ENCODE data around the gene ANGPTL3.
"Not testable (repeated sequence)": the region's sequence is repeated elsewhere in the genome, so short reads cannot be mapped to it uniquely, and the experiment has no call there.

Gene ANGPTL3, protein sequence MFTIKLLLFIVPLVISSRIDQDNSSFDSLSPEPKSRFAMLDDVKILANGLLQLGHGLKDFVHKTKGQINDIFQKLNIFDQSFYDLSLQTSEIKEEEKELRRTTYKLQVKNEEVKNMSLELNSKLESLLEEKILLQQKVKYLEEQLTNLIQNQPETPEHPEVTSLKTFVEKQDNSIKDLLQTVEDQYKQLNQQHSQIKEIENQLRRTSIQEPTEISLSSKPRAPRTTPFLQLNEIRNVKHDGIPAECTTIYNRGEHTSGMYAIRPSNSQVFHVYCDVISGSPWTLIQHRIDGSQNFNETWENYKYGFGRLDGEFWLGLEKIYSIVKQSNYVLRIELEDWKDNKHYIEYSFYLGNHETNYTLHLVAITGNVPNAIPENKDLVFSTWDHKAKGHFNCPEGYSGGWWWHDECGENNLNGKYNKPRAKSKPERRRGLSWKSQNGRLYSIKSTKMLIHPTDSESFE

DNA sequence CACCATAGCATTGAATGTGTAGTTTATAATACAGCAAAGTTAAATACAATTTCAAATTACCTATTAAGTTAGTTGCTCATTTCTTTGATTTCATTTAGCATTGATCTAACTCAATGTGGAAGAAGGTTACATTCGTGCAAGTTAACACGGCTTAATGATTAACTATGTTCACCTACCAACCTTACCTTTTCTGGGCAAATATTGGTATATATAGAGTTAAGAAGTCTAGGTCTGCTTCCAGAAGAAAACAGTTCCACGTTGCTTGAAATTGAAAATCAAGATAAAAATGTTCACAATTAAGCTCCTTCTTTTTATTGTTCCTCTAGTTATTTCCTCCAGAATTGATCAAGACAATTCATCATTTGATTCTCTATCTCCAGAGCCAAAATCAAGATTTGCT lies at the start of gene ANGPTL3:
Gene ANGPTL3 (plus strand): TSS at position 240 of the 400 bp plus-strand sequence. CDS start 47 bp downstream, at position 287.
- DNase-seq, result no peak

DNA sequence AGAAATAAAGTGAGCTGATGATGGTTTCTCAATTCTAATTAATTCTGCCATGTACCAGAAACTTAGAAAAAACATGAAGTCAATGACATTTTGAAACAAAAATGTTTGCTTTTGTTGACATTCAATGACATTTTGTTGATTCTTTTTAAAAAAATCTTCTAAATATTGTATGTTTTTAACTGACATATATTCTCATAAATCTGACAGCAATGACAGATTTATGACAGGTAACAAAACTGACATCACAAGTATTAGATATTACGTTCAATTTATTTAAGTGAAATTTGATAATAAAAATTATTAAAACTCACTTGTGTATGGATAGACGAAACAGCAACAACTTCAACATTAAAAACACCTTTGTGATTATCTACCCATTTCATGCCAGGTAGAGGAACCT lies 36.0 kb upstream of the ANGPTL3 start:
- no peak for DNase-seq

DNA sequence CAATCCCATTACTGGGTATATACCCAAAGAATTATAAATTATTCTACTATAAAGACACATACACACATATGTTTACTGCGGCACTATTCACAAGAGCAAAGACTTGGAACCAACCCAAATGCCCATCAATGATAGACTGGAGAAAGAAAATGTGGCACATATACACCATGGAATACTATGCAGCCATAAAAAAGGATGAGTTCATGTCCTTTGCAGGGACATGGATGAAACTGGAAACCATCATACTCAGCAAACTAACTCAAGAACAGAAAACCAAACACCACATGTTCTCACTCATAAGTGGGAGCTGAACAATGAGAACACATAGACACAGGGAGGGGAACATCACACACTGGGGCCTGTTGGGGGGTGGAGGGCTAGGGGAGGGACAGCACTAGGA lies 30.1 kb upstream of the ANGPTL3 start:
- DNase-seq, result not testable (repeated sequence)

DNA sequence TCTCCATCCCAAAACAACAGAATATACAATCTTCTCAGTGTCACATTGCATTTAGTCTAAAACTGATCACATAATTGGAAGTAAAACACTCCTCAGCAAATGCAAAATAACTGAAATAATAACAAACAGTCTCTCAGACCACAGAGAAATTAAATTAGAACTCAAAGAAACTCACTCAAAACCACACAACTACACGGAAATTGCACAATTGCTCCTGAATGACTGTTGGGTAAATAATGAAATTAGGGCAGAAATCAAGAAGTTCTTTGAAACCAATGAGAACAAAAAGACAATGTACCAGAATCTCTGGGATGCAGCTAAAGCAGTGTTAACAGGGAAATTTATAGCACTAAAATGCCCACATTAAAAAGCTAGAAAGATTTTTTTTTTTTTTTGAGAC lies 29.4 kb upstream of the ANGPTL3 start:
- DNase-seq, result not testable (repeated sequence)

DNA sequence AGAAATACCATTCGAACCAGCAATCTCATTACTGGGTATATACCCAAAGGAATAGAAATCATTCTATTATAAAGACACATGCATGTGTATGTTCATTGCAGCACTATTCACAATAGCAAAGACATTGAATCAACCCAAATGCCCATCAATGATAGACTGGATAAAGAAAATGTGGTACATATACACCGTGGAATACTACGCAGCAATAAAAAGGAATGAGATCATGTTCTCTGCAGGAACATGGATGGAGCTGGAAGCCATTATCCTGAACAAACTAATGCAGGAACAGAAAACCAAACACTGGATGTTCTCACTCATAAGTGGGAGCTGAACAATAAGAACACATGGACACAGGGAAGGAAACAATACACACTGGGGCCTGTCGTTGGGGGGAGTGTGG lies 25.8 kb upstream of the ANGPTL3 start:
- DNase-seq, result not testable (repeated sequence)

DNA sequence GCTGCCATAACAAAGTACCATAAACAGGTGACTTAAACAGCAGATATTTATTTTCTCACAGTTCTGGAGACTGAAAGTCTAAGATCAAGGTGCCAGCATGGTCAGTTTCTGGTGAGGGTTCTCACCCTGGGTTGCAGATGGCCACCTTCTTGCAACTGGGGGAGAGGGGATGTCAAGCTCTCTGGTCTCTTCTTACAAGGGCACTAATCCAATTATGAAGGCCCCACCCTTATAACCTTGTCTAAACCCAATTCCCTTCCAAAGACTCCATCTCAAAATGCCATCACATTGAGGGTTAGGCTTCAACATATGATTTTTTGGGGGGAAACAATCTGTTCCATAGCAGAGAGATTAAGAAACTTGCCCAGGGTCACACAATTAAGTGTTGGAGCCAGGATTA lies 24.8 kb upstream of the ANGPTL3 start:
- DNase-seq, result no peak

DNA sequence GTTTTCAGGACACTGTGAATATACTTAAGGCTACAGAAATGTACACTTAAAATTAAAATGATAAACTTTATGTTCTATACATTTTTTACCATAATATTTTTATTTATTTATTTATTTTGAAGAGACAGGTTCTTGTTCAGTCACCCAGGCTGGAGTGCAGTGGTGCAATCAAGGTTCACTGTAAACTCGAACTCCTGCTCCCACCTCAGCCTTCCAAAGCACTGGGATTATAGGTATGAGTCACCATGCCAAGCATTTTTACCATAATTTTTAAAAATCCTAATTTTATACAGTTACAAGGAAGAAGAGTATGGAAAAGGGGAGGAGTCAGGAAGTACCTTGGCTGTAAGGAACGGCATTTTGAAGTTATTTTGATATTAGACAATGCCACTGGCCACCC lies 23.6 kb upstream of the ANGPTL3 start:
- DNase-seq, result no peak

DNA sequence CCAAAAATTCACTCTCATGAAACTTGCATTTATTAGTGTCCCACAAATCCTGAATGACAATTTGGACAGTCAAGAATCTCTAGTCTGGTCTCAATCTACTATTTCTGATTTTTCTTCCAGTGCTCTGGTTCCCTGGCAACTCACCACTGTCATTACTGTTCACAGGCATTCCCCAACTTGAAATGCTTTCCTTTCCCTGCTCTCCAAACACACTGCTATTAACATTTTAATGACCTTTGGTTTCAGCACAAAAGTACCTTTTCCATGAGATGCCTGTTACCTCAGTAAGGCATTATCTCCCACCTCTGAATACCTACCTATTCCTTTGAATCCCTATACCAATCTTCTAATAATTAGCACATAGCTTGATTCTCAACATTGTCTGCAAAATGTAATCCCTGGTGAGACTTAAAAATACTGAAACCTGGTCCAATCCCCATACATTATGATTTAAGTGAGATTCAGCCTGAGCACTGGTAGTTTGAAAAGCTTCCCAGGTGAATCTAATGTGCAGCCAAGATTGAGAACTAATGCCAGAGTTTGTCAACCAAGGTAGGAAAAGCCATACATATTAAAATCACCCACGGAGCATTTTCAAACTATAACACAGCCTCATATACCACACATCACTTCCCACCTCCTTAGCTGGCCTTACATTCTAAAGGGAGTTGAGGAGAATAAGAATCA lies 11.7 kb upstream of the ANGPTL3 start:
- no peak for DNase-seq

DNA sequence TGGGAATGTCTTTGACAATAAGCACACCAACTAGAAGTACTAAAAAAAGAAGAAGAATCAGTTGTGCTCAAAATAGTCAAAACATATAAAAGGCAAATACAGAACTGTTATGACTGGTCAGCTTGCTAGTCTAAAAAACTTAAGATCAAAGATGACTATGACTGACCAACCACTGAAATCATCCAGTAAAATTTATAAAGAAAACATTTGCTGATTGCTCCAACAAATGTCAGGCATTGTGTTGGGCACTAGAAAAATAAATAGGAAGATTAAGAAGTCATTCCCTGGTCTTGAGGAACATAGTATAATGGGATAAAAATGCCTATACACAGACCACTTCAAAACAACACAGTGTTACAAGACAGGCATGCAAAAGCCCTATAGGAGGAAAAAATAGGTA lies 9.3 kb upstream of the ANGPTL3 start:
- no peak for DNase-seq

DNA sequence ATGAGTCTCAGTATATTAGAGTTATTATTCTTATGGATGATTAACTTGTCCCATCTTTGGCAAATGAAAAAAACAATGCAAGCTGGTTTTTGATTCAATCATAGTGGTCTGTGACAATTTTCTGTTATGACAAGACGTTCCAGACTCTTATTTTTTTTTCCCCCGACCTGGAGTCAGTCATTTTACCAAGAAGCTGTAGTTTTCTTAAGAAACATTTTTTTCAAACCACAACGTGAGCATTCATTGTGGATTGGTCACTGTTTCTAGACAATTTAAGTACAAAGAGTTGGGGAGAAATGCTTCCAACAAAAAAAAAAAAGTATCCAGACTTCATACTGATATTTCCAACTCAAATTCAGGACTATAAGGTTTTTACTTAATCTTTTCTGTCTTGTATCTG lies 8.0 kb upstream of the ANGPTL3 start:
- DNase-seq, result no peak

DNA sequence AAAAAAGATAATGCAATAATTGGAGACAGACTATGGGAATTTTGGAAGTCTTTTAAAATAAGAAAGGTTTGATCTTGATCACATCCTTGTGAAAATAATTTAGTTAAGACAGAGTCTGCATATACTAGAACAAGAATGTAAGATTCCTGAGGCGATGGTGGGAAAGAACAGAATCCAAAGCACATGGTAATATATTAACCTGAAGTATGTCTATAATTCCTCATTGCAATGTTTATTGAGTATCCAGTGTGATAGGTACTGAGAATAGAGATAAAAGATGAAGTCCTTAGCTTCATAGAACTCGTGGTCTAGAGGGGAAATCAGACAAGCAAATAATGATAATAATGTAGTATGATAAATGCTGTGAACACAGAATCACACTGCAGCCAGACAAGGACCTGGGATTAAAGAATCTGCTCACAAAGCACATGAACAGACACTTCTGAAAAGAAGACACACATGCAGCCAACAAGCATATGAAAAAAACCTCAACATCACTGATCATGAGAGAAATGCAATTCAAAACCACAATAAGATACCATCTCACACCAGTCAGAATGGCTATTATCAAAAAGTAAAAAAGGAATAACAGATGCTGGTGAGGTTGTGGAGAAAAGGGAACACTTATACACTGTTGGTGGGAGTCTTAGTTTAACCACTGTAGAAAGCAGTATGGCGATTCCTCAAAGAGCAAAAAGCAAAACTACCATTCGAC lies 6.9 kb upstream of the ANGPTL3 start:
- no peak for DNase-seq

DNA sequence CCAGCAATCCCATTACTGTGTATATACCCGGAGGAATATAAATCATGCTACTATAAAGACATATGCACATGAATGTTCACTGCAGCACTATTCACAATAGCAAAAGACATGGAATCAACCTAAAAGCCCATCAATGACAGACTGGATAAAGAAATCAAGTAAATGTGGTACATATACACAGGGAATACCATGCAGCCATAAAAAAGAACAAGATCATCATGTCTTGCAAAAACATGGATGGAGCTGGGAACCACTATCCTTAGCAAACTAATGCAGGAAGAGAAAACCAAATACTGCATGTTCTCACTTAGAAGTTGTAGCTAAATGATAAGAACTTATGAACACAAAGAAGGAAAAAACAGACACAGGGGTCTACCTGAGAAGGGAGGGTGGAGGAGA lies 6.4 kb upstream of the ANGPTL3 start:
- no peak for DNase-seq

DNA sequence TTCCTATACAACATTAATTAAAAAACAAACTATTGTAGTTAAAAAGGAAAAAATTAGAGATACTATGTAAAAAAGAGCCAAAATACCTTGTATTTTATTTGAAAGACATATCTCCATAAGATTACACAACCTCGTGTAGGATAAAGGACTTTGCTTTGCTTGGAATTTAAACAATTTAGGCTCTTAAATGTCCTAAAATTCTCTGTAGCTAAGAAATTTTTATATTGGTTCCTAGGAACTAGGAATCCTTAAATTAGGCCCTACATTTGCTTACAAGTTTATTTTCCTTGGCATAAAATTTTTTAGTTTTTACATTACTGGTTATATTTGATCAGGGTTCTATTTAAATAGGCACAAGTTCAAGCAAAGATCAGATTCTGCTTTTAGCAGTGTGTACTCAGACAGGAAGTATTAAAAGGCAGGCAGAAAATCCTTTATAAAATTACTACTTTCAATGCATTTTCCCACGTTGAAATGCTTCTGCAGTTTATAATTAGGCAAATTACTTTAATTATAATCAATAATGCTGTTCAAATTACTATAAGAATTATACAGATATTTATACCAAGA lies 3.4 kb upstream of the ANGPTL3 start:
- DNase-seq, result no peak

DNA sequence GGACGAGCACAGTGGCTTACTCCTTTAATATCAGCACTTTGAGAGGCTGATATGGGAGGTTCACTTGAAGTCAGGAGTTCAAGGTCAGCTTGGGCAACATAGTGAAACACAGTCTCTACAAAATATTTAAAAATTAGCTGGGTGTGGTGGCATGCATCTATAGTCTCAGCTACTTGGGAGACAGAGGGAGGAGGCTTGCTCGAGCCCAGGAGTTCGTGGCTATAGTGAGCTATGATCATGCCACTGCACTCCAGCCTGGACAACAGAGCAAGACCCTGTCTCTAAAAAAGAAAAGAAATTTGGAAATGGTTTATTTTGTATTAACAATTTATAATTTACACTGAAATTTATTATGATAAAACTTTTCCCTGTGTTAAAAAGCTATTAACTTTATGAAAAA lies 1.7 kb upstream of the ANGPTL3 start:
- DNase-seq, result no peak

DNA sequence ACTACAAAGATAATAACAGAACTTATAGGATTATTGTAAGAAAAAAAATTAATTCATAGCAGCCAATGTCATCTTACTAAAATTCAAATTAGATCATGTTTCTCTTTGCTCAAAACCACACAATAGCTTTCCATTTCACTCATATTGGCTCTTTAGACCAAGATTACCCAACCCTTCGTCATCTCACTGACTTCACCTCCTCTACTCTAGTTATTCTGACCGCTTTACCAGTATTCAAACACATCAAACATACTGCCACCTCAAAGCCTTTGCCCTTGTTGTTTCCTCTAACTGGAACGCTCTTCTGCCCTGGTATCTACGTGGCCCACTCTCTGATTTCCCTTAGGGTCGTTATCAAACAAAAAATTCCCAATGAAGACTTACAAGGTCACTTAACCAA lies 1.7 kb downstream of the ANGPTL3 start:
- DNase-seq, result no peak

DNA sequence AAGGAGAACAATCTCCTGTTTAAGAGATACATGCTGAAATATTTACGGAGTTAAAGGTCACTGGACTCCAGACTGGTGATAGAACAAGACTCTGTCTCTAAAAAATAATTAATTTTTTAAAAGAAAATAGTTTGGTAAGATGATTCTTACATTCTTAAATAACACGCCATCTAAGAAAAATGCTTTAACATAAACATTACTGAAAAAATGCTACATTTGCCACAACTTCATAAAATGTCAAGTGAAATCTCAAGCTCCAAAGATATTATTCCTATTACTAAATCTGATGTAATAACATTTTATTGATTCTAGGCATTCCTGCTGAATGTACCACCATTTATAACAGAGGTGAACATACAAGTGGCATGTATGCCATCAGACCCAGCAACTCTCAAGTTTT lies 4.1 kb downstream of the ANGPTL3 start:
- no peak for DNase-seq

DNA sequence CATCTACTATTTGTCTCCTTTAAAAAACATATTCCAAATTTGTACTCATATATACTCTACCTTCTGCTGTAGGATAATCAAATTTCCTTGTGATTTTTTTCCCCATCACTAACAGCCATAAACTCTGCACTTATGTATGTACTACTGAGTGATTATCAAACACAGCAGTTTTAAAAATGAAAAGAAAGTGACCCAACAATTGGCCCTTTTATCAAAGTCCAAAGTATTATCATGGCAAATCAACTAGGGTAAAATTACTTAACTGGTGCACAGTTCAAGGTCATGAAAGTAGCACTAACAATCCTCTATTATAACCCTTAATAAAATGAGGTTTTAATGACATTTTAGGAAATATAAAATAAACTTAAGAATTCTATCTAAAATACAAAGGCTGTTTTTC lies 11.6 kb downstream of the ANGPTL3 start:
- no peak for DNase-seq

DNA sequence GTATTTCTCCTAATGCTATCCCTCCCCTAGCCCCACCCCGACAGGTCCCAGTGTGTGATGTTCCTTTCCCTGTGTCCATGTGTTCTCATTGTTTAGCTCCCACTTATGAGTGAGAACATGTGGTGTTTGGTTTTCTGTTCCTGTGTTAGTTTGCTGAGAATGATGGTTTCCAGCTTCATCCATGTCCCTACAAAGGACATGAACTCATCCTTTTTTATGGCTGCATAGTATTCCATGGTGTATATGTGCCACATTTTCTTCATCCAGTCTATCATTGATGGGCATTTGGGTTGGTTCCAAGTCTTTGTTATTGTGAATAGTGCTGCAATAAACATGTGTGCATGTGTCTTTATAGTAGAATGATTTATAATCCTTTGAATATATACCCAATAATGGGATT lies 13.3 kb downstream of the ANGPTL3 start:
- not testable (repeated sequence) for DNase-seq

DNA sequence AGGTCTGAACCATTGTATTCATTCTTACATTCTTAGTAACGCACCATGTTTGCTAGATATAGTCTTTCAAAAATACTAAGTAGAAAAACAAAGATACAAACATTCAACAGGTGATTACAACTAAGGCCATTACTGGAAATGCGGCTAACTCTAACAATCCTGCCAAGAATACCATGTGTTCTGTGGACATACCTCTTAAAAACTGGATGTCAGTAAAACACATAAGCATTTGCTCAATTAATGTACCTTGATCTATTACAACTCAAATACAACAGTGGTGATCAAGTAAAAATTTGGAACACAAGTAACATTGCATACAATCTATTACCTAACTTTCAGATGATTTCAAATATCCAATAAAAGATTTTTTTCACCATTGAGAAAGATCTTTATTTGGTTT lies 15.4 kb downstream of the ANGPTL3 start:
- no peak for DNase-seq

DNA sequence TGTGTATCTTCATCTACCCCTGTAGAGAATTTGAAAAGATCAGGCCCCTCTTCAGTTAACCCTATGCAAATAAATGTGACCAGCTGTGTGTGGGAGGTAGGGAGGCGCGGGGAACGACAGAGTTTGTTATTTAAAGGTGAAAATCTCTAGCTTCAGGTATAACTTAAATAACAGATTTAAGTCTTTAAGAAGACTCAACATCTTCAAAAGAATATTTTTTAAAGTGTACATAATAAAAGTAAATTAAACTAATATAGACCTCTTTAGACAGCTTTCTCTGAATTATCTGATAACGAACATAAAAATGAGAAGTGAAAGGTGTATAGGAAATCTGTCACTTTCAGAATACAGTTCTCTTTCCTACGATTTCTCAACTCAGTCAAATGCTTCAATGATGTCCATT lies 16.0 kb downstream of the ANGPTL3 start:
- DNase-seq, result no peak

DNA sequence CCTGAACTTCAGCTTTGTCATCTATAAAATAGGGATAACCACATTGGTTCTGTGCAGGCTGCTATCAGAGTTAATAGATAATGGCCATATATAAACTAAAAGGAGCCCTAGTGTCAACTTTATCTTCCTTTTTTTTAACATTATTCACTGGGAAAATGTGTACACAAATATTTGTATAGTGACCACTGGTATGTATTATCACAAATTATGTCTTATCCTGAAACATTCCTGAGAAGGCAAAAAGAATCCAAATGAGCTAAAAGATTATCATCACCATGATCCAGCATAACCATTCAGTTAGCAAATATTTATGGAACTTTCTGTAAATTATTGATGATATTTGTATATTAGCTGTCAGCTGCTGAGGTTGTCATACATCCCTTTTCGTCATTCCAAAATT lies 16.6 kb downstream of the ANGPTL3 start:
- DNase-seq, result no peak

DNA sequence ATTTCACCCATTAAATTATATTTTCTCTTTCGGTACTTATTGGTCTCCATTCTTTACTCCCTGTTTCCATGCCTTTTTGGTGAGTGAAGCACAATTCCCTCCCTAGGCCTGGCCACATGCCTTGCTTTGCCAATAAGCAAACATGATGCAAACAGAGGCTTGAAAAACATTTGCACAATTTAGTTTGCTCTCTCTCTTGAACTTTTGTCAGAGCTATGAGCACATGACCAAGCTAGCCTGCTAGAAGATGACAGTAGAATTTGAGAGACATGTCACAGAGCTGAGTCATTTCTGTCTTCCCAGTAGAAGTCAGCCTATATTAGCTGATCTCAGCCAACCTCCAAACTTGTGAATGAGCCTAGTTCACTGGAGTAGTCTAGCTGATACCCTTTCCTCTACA lies 24.6 kb downstream of the ANGPTL3 start:
- no peak for DNase-seq

DNA sequence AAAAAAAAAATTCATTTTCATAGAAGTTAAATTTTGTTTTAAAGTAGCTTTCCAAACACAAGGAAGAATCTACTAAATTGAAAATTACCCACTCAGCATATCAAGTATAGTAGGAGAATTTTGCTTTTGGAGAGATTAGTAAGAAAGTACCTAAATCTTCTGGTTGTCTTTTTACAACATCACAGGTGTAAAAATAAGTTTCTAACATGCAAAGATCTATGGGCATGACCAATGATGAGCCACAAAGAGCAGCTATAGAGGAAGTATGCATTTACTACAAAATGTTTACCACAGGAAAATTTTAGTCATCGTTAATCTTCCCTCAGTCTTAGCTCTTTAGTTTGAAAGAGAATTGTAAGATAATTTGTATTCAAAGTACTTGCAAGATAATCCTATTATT lies 28.1 kb downstream of the ANGPTL3 start:
- no peak for DNase-seq

DNA sequence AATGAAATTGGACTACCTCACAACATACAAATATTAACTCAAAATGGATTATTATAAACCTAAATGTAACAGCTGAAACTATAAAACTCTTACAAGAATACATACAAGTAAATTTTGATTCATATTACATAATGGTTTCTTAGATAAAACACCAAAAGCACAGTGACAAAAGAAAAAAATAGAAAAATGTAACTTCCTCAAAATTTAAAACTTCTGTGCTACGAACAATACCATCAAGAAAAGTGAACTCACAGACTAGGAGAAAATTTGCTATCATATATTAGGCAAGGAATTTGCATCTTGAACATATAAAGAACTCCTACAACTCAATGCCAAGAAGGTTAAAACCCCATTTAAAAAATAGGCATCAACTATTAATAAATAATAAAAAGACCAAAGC lies 31.2 kb downstream of the ANGPTL3 start:
- no peak for DNase-seq

Data from DMS 273 treated with DMSO at 0.1 percent for 48 hours (cell line).